GM19025 (cell line): ENCODE data around the gene ZNF319.
A peak's percentile ranks its signal among the peaks of the same experiment; 100 is the strongest.

Experiments
- ATAC-seq: cut with Tn5 transposase; IDR thresholded peaks from one replicate; pipeline ENCODE4 v1.9.1; 2021; ENCODE audit warnings: mild to moderate bottlenecking, low read depth, moderate library complexity; ENCODE audit not compliant: unreplicated experiment

ZNF319 gene

DNA sequence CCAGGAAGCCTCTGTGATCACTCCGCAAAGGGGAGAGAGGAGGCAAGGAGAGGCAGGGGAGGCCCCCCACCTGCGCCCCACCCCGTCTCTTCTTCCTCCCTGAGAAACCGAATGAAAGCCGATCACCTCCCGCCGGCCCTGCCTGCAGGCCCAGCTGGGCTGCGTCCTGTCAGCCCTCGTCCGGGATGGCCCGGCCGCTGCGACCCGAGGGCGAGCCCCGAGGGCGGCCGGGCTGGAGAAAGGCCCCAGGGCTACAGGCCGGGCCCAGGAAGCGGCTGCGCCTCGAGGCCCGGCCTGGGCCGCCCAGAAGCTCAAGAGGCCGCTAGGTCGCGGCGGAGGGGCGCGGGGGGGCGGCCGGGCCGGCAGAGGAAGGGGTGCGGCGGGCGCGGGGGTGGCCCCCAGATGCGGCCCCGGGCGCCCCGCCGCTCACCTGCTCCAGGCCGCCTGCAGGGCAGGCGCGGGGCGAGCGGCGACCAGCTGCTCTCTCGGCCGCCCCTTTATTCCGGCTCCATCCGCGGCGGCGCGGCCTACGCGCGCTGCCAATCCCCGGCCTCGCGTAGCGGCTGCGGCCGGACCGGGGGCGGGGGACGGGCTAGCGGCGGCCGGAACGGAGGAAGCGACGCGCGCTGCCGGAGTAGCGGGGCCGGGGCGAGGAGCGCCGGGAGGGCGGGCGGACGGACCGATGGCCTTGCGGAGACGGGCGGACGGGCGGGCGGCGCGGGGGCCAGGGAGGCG lies at the start of gene ZNF319:
TSS of gene ZNF319 (minus strand) at position 702 of the 735 bp plus-strand sequence. CDS start 2,407 bp downstream, outside the sequence.
- ATAC-seq: peak; percentile 23

GRCh38 chr16:58049232-58050185 lies 49.0 kb upstream of the ZNF319 start:
- ATAC-seq: no peak

DNA sequence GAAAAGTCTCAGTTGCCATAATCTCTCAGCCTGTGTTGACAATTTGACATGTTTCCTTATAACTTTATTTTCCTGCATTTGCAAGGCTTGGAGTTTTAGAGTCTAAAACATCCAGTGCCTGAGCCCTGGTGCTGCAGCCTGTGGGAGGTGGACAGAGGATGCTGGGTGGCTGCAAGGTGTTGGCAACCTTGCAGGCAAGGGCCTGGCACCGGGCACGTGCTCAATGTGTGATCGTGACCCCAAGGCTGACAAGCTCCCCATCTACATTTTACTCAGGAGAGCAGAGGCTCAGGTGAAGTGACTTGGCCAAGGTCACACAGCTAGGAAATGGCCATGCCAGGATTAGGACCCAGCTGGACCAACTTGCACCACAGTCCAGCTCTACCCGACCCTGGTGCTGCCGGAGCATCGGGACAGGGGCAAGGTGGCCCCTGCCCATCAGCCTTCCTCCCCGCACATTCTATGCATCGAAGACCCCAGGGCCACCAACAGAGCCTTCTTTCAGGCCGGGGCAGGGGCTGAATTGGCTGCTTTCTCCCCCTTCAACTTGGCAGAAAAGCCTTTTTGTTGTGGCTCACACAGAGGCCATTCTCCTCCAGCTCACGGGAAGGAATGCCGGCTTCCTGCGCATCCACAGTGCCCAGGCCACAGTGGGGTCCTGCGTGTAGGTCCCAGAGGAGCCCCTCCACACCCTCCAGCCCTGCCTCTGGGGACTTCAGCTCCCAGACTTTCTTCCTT lies 48.2 kb upstream of the ZNF319 start:
- no peak for ATAC-seq

DNA sequence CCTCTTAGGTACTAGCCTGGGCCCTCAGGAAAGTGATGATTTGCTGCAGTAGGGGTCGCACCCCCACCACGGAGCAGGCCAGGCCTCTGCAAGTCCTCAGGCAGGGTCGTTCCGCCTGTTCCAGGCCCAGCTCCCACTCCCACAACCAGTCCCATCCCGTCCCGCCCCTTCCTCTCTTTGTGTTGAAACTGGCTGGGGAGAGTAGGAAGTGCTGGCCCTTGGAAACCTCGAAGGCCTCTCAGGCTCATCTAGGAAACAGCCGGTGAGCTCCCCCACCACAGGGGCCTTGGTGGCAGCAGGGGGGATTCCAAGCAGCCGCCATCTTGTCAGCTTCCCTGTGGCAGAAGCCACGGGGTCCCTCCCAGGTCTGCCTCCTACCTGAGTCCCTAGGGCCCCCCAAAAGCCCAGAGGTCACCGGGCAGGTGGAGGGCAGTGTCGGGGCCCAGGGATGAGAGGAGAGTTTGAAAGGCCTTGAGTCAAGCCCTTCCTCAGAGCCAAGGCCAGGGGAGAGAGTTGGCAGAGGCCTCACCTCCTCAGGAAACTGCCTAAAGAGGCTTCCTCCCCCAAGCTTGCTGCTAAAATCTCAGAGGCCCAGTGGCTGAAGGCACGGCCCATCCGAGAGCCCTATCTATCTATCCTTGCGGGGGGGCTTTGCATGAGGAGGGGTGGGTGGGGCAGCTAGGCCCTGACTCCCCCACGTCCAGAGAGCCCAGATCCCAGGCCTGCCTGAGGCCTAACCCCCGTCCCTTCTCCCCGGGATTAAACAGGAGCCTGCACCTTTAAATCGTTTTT lies 47.3 kb upstream of the ZNF319 start:
- no peak for ATAC-seq

DNA sequence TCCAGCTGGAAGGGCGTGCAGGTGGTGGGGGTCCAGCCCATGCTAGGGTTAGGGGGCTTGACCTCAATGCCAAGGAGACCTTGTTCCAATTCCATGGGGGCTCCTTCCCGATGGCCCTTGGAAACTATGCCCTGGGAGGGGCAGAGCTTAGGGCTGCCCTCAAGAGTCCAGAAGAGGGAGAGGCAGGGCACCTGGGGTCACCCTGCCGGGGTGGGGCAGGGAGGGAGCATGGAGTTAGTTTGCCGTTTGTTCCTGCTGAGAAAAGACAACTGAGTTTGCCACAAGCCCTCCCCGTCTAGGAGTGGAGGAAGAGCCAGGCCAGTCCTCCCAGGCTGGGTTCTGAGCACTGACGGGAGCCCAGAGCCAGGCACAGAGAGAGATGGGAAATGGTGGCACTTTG lies 46.5 kb upstream of the ZNF319 start:
- ATAC-seq: no peak

DNA sequence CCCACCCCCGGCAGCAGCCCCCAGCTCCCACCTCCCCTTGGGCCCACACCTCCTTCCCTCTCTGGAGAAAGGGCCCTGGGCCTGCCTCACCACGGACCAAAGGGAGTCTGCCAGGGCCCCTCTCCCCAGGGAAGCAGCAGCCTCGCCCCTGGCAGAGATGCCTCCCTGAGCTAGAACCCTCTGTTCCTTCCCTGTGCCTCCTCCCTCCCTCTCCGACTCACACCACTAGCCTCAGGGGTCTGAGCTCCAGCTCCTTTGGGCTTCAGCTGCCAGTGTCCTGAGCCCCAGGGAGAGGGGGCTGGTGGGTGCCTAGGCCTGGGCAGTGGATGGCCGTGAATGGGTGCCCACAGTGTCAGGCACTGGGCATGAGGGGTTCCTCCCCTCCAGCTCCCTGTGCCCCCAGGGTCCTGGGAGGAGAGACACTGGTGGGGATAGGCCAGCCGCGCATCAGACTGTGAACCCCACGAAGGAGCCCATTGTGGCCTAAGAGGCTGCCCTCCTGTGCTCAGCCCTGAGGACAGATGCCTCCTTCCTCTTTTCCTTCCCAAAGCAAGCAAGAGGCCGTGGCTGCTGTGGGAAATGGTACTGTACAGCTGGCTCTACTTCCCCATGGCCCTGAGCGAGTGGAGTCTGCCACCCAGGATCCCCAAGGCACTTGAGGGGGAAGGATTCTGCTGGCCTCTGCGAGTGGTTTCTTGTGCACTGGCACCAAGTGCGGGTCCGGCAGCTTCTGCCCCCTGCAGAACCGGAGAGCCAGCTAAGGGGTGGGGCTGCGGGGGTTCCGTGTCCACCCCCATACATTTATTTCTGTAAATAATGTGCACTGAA lies 45.8 kb upstream of the ZNF319 start:
- ATAC-seq: no peak

- no peak for ATAC-seq
Observed at GRCh38 chr16:58045096-58045495, 44.6 kb upstream of the ZNF319 start.

DNA sequence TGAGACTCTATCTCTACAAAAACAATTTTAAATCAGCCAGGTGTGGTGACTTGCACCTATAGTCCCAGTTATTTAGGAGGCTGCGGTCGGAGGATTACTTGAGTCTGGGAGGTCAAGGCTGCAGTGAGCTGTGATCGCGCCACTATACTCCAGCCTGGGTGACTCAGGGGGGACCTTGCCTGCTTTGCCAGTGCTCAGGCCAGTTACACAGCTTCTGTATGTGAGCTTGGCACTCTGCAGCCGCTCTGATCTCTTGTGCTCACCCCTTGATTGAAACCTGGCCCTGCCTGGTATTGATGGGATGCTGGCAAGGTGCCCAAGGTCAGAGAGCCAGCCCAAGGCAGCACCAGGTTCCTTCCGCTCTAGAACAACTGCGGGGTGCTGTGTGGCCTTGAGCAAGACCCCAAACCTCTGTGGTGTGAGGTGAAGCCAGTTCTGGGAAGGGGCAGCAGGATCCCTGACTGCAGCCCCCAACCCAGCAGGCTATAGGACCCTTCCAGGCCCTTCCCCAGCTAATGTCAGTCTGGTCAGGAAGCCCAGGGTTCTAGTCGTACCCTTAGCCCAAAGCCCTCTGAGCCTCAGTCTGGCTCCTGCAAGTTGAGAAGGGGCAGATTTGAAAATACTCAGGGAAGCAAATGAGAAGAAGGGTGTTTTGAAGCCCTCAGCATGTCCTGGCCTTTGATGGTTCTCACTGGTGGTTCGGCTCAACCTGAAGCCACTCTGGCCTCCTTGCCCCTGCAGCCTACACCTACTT lies 44.0 kb upstream of the ZNF319 start:
- no peak for ATAC-seq

- ATAC-seq: no peak
Observed at GRCh38 chr16:58043571-58044155, 43.2 kb upstream of the ZNF319 start.

GRCh38 chr16:58042886-58043515 lies 42.5 kb upstream of the ZNF319 start:
- no peak for ATAC-seq

DNA sequence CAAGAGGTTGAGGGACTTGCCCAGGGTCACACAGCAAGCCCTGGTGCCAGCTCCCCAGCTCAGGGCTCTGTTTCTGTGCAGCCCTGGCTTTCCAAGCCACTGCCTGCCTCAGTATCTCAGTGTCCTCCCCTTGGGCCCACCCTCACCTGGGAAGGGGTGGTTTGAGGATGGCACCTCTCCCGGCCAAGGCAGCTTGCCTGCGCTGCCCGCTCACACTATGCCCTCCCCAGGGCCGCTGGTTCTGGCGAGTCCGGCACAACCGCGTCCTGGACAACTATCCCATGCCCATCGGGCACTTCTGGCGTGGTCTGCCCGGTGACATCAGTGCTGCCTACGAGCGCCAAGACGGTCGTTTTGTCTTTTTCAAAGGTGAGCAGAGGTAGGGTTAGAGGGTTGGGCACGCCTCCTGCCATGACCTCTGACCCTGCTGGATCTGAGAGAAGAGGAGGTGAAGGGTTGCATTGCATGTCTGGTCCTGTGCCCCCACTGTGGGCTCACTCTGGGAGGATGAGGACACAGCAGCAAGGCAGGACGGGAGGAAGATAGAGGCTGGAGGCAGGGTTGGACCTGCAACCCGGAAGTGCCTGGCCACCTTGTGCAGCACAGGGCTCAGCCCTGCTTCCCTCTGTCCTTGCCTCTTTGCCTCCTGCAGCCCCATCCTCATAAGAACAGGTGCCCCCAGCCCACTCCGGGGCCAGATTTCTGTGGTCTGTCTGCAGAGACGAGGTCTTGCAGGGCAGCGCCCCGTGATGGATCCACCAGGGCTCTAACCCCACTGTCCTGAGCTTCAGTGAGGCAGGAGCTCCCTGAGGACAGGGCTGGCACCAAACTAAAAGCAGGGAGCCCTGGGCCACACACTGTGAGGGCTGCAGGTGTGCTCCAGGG lies 41.8 kb upstream of the ZNF319 start:
- no peak for ATAC-seq

GRCh38 chr16:58041628-58041955 lies 41.1 kb upstream of the ZNF319 start:
- no peak for ATAC-seq

DNA sequence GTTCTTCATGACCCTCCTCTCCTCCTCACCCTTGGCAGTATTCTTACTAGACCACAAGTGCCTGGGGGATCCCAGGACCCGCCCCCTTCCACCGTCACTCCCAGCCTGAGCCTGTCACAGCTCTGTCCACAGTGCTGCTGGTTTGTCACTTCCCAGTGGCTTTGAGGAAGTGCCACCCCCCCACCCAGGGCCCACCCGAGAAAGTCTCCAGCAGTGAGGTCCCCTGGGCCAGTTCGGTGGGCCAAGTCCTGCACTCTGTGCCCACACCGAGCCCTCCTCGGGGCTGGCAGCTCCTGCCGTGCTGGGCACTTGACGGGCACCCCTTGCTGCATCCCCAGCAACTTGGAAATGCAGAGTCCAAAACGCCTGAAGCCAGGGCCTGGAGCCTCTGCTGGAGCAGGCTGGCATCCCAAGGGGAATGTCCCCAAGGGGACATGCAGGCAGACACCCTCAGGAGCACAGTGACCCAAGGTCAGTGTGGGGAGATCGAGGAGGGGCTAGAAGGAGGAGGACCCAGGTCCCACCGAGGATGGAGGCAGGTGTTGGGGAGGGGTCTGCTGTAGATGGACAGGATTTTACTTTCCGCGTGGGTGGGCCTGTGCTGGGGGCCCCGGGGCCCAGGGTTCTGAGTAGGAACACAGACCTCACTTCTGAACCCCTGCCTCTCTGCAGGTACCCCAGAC lies 40.6 kb upstream of the ZNF319 start:
- no peak for ATAC-seq

DNA sequence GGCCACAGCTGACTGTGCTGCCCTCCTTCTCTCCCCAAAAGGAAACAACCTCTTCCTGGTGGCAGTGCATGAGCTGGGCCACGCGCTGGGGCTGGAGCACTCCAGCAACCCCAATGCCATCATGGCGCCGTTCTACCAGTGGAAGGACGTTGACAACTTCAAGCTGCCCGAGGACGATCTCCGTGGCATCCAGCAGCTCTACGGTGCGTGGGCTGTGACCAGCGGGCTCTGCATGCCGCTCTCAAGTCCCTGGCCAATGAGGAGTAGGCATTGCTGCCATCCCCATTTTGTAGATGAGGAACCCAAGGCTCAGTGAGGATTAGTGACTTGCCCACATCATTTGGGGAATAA lies 40.0 kb upstream of the ZNF319 start:
- ATAC-seq: no peak

GRCh38 chr16:58039829-58040495 lies 39.5 kb upstream of the ZNF319 start:
- ATAC-seq: no peak

- no peak for ATAC-seq
Observed at GRCh38 chr16:58038219-58038641, 37.8 kb upstream of the ZNF319 start.
